ENCODE data around the gene SAMHD1.

The SAMHD1 gene

GRCh38 chr20:36959242-36959641 is 7.7 kb upstream of the SAMHD1 start:
- Histone ChIP-seq H3K27me3 (ENCODE audit: insufficient read depth, low read length, poor library complexity) (no peaks in the 10 kb centered on the region), H3K4me2 (ENCODE audit: insufficient read depth, low read length) (no peak overlapping the region), H3K27ac (ENCODE audit: low read length) (no peak overlapping the region), H3K4me3 (ENCODE audit: low read depth in 1 of 2, low read length in 2 of 2) (no peak overlapping the region), H3K36me3 (ENCODE audit: insufficient read depth, low read length) (no peaks in the 10 kb centered on the region), H3K9ac (ENCODE audit: low read depth, low read length) (no peak overlapping the region), H3K79me2 (ENCODE audit: insufficient read depth, low read length) (no peaks in the 10 kb centered on the region), H4K20me1 (ENCODE audit: insufficient read depth, low read length) (no peaks in the 10 kb centered on the region), H3K4me1 (ENCODE audit: insufficient read depth, low read length) (no peaks in the 10 kb centered on the region), H2AFZ (ENCODE audit: low read depth, low read length) (no peak overlapping the region), H3K9me3 (ENCODE audit: insufficient read depth, low read length, severe bottlenecking) (peaks cover 13% of the 10 kb centered on the region)
- no peak for TF ChIP-seq EZH2 (IDR thresholded peaks at IDR 0.05; ENCODE audit: borderline replicate concordance, low read depth, low read length, severe bottlenecking)
- DNase-seq: no peak
- ATAC-seq (ENCODE audit: insufficient read depth, low read depth): no peak

GRCh38 chr20:36957875-36958667 is 6.6 kb upstream of the SAMHD1 start:
- no peak overlapping the region for H3K4me3 ChIP-seq (ENCODE audit: low read depth in 1 of 2, low read length in 2 of 2)
- no peak overlapping the region for H2AFZ ChIP-seq (ENCODE audit: low read depth, low read length)
- H3K79me2 ChIP-seq (ENCODE audit: insufficient read depth, low read length): no peaks in the 10 kb centered on the region
- H3K27ac ChIP-seq (ENCODE audit: low read length): no peak overlapping the region
- no peaks in the 10 kb centered on the region for H3K4me1 ChIP-seq (ENCODE audit: insufficient read depth, low read length)
- no peaks in the 10 kb centered on the region for H4K20me1 ChIP-seq (ENCODE audit: insufficient read depth, low read length)
- H3K36me3 ChIP-seq (ENCODE audit: insufficient read depth, low read length): no peaks in the 10 kb centered on the region
- ATAC-seq (ENCODE audit: insufficient read depth, low read depth): no peak
- peaks cover 10% of the 10 kb centered on the region for H3K9me3 ChIP-seq (ENCODE audit: insufficient read depth, low read length, severe bottlenecking)
- no peaks in the 10 kb centered on the region for H3K27me3 ChIP-seq (ENCODE audit: insufficient read depth, low read length, poor library complexity)
- H3K9ac ChIP-seq (ENCODE audit: low read depth, low read length): no peak overlapping the region
- no peak for DNase-seq
- TF ChIP-seq CTCF (IDR thresholded peaks at IDR 0.05; ENCODE audit: borderline replicate concordance, extremely low read depth, low read length, poor library complexity, severe bottlenecking): no peak
- TF ChIP-seq EZH2 (IDR thresholded peaks at IDR 0.05; ENCODE audit: borderline replicate concordance, low read depth, low read length, severe bottlenecking): no peak
- no peak overlapping the region for H3K4me2 ChIP-seq (ENCODE audit: insufficient read depth, low read length)

GRCh38 chr20:36956674-36957073 is 5.2 kb upstream of the SAMHD1 start:
- no peak overlapping the region for H3K4me2 ChIP-seq (ENCODE audit: insufficient read depth, low read length)
- peaks cover 1% of the 10 kb centered on the region for H3K4me1 ChIP-seq (ENCODE audit: insufficient read depth, low read length)
- no peak for TF ChIP-seq CTCF (IDR thresholded peaks at IDR 0.05; ENCODE audit: borderline replicate concordance, extremely low read depth, low read length, poor library complexity, severe bottlenecking)
- TF ChIP-seq EZH2 (IDR thresholded peaks at IDR 0.05; ENCODE audit: borderline replicate concordance, low read depth, low read length, severe bottlenecking): no peak
- no peak overlapping the region for H2AFZ ChIP-seq (ENCODE audit: low read depth, low read length)
- no peak for DNase-seq
- peaks cover 8% of the 10 kb centered on the region for H3K27me3 ChIP-seq (ENCODE audit: insufficient read depth, low read length, poor library complexity)
- H4K20me1 ChIP-seq (ENCODE audit: insufficient read depth, low read length): peaks cover 6% of the 10 kb centered on the region
- no peak overlapping the region for H3K27ac ChIP-seq (ENCODE audit: low read length)
- no peak overlapping the region for H3K4me3 ChIP-seq (ENCODE audit: low read depth in 1 of 2, low read length in 2 of 2)
- ATAC-seq (ENCODE audit: insufficient read depth, low read depth): no peak
- H3K79me2 ChIP-seq (ENCODE audit: insufficient read depth, low read length): no peaks in the 10 kb centered on the region
- no peaks in the 10 kb centered on the region for H3K9me3 ChIP-seq (ENCODE audit: insufficient read depth, low read length, severe bottlenecking)
- no peaks in the 10 kb centered on the region for H3K36me3 ChIP-seq (ENCODE audit: insufficient read depth, low read length)
- H3K9ac ChIP-seq (ENCODE audit: low read depth, low read length): no peak overlapping the region

GRCh38 chr20:36956016-36956415 is 4.5 kb upstream of the SAMHD1 start:
- Histone ChIP-seq H3K27me3 (ENCODE audit: insufficient read depth, low read length, poor library complexity) (peaks cover 14% of the 10 kb centered on the region), H3K4me3 (ENCODE audit: low read depth in 1 of 2, low read length in 2 of 2) (no peak overlapping the region), H3K4me1 (ENCODE audit: insufficient read depth, low read length) (peaks cover 8% of the 10 kb centered on the region), H3K79me2 (ENCODE audit: insufficient read depth, low read length) (no peaks in the 10 kb centered on the region), H2AFZ (ENCODE audit: low read depth, low read length) (no peak overlapping the region), H3K4me2 (ENCODE audit: insufficient read depth, low read length) (no peak overlapping the region), H3K36me3 (ENCODE audit: insufficient read depth, low read length) (no peaks in the 10 kb centered on the region), H3K9ac (ENCODE audit: low read depth, low read length) (no peak overlapping the region), H4K20me1 (ENCODE audit: insufficient read depth, low read length) (peaks cover 13% of the 10 kb centered on the region), H3K9me3 (ENCODE audit: insufficient read depth, low read length, severe bottlenecking) (no peaks in the 10 kb centered on the region), H3K27ac (ENCODE audit: low read length) (no peak overlapping the region)
- no peak for TF ChIP-seq CTCF (IDR thresholded peaks at IDR 0.05; ENCODE audit: borderline replicate concordance, extremely low read depth, low read length, poor library complexity, severe bottlenecking)
- TF ChIP-seq EZH2 (IDR thresholded peaks at IDR 0.05; ENCODE audit: borderline replicate concordance, low read depth, low read length, severe bottlenecking): no peak
- ATAC-seq (ENCODE audit: insufficient read depth, low read depth) (no peak), DNase-seq (no peak)

Measured in DND-41 (cell line).